ENCODE data around the gene CCND3. TPM values are rescaled to one million over a fixed set of nuclear protein-coding genes. Genes with fewer than 3 reads are reported as not detected.

Gene CCND3
- total and polyA plus RNA-seq, 10 of the 15 experiments (the other 5 are each of a cell fraction or from before 2014, with no cell fraction given): 6.0 to 86.4 (median 31.5) TPM

GRCh38 chr6:41931792-41932191 lies 9.8 kb downstream of the CCND3 start:
- ATAC-seq (no peak), FAIRE-seq (no peak), DNase-seq (ENCODE audit: low read depth, low spot score) (no peak)
- Histone ChIP-seq H3K27ac (ENCODE audit: control insufficient read depth, insufficient read depth) (no peak overlapping the region), H3K36me3 (ENCODE audit: control insufficient read depth in 2 of 2, insufficient read depth in 2 of 2, low read length in 1 of 2) (peaks cover 40 to 55% of the 10 kb centered on the region in 2 experiments), H3K79me2 (ENCODE audit: control insufficient read depth, insufficient read depth, low read length) (no peaks in the 10 kb centered on the region), H3K9me3 (replicated peaks; ENCODE audit: control insufficient read depth, insufficient read depth, low read length) (no peaks in the 10 kb centered on the region), H3K27me3 (replicated peaks in 1 of 2; ENCODE audit: control insufficient read depth in 2 of 2, insufficient read depth in 2 of 2, low read length in 1 of 2) (no peaks in the 10 kb centered on the region), H2AFZ (ENCODE audit: control insufficient read depth, low read depth, low read length) (no peak overlapping the region), H3K4me3 (no peak overlapping the region), H4K20me1 (ENCODE audit: control insufficient read depth, insufficient read depth) (peaks cover 2% of the 10 kb centered on the region; the same call in 1 of the 2 replicates), H3K4me1 (ENCODE audit: control insufficient read depth, insufficient read depth, low read length) (peaks cover 20% of the 10 kb centered on the region), H3K4me2 (ENCODE audit: control insufficient read depth, insufficient read depth) (no peak overlapping the region), H3K9ac (ENCODE audit: control insufficient read depth, insufficient read depth, low read length) (no peak overlapping the region)
- WGBS (ENCODE audit: insufficient coverage, insufficient replicate concordance, low lambda C conversion rate, missing lambda C conversion rate): 3% methylated on average over 2 of the region's 2 CpGs
- ChIA-PET CTCF (interaction anchor here (0.6 to 13.2 kb wide), 3 partner anchors 8 to 97 kb away, joined by 3 to 137 read pairs (median 4); partner anchors contain the start of genes BYSL and MED20), POLR2A (interaction anchor here (1.0 kb wide), 1 partner anchor 73 kb away, joined by 3 read pairs; no protein-coding TSS in a partner anchor), RAD21 (ENCODE audit: unreplicated experiment) (no interaction called here), SMC1A (ENCODE audit: uncharacterized antibody, unreplicated experiment) (no interaction called here)
- no peak for TF ChIP-seq POU2F2 (IDR thresholded peaks at IDR 0.05; ENCODE audit: borderline replicate concordance, low read depth, low read length)
- no peak for TF ChIP-seq ZZZ3 (IDR thresholded peaks at IDR 0.05; ENCODE audit: control insufficient read depth, insufficient read length, low read depth)
- no peak for TF ChIP-seq ELK1 (IDR thresholded peaks at IDR 0.05; ENCODE audit: low read depth, low read length)
- no peak for TF ChIP-seq SMARCA5 (IDR thresholded peaks at IDR 0.05)
- TF ChIP-seq NR2C1 (IDR thresholded peaks at IDR 0.05): no peak
- TF ChIP-seq EP300 (IDR thresholded peaks at IDR 0.05; ENCODE audit: borderline replicate concordance in 1 of 2, control insufficient read depth in 1 of 2, low read depth in 2 of 2, low read length in 2 of 2): no peak
- no peak for TF ChIP-seq SREBF1 (IDR thresholded peaks at IDR 0.05; ENCODE audit: low read length)
- TF ChIP-seq, protein P1, sequence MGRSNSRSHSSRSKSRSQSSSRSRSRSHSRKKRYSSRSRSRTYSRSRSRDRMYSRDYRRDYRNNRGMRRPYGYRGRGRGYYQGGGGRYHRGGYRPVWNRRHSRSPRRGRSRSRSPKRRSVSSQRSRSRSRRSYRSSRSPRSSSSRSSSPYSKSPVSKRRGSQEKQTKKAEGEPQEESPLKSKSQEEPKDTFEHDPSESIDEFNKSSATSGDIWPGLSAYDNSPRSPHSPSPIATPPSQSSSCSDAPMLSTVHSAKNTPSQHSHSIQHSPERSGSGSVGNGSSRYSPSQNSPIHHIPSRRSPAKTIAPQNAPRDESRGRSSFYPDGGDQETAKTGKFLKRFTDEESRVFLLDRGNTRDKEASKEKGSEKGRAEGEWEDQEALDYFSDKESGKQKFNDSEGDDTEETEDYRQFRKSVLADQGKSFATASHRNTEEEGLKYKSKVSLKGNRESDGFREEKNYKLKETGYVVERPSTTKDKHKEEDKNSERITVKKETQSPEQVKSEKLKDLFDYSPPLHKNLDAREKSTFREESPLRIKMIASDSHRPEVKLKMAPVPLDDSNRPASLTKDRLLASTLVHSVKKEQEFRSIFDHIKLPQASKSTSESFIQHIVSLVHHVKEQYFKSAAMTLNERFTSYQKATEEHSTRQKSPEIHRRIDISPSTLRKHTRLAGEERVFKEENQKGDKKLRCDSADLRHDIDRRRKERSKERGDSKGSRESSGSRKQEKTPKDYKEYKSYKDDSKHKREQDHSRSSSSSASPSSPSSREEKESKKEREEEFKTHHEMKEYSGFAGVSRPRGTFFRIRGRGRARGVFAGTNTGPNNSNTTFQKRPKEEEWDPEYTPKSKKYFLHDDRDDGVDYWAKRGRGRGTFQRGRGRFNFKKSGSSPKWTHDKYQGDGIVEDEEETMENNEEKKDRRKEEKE (IDR thresholded peaks at IDR 0.05): no peak
- TF ChIP-seq PAX5 (IDR thresholded peaks at IDR 0.05; ENCODE audit: borderline replicate concordance, low read depth, low read length): no peak
- no peak for TF ChIP-seq CBX5 (IDR thresholded peaks at IDR 0.05; ENCODE audit: low read depth)
- no peak for TF ChIP-seq EGR1 (IDR thresholded peaks at IDR 0.05; ENCODE audit: borderline replicate concordance in 1 of 2, low read depth in 2 of 2, low read length in 2 of 2)
- intact Hi-C loops (cut with micrococcal nuclease; ENCODE audit: unreplicated experiment) (no loop called here), in situ Hi-C loops (cut with MboI) (loop anchor here (10.0 kb wide), 1 partner anchor 113 kb away; no protein-coding TSS in a partner anchor)
- BruUV-seq (replicated peaks): no TSS peak

Data from GM12878 (cell line).